ENCODE measurements around the gene C4A. TPM values are rescaled to one million over a fixed set of nuclear protein-coding genes. Genes with fewer than 3 reads are reported as not detected.
A peak's percentile ranks its signal among the peaks of the same experiment; 100 is the strongest.

The C4A gene
- polyA plus RNA-seq, 1 donor (not counting 4 experiments of a cell fraction or from before 2014, with no cell fraction given), result 1.2 TPM

GRCh38 chr6:31946370-31946885 lies 35.4 kb upstream of the C4A start:
- dilution Hi-C loops (cut with MboI; ENCODE audit: extremely low pct_ligation_motif_present, low sequenced_read_pairs), result no loop called here
- Histone ChIP-seq H3K36me3 (ENCODE audit: control insufficient read depth in 2 of 2, extremely low read depth in 1 of 2, insufficient read depth in 2 of 2, low read length in 2 of 2) (peaks cover 2 to 4% of the 10 kb centered on the region in 2 experiments), H3K27ac (ENCODE audit: control insufficient read depth, insufficient read depth, low read length) (no peak overlapping the region), H3K4me3 (ENCODE audit: control insufficient read depth in 2 of 3, extremely low read depth in 1 of 3, insufficient read depth in 2 of 3, low read depth in 1 of 3, low read length in 3 of 3) (no peak overlapping the region), H3K9me3 (ENCODE audit: control insufficient read depth, low read depth, low read length) (no peaks in the 10 kb centered on the region), H3K4me1 (ENCODE audit: control insufficient read depth, extremely low read depth, insufficient read depth, low read length) (peaks cover 21% of the 10 kb centered on the region), H3K4me2 (ENCODE audit: control insufficient read depth, extremely low read depth, insufficient read depth, low read depth, low read length) (peak overlapping the region; percentile 90), H3K9ac (ENCODE audit: control insufficient read depth, extremely low read depth, insufficient read depth, low read length) (no peak overlapping the region), H2AFZ (ENCODE audit: control insufficient read depth, low read length) (peak overlapping the region; percentile 94), H3K79me2 (ENCODE audit: control insufficient read depth, insufficient read depth, low read length) (no peaks in the 10 kb centered on the region), H3K27me3 (ENCODE audit: control insufficient read depth, extremely low read depth, insufficient read depth, low read length) (peaks cover 8% of the 10 kb centered on the region), H3K9me1 (ENCODE audit: control insufficient read depth, extremely low read depth, insufficient read depth, low read length) (no peaks in the 10 kb centered on the region), H4K20me1 (ENCODE audit: control insufficient read depth, extremely low read depth, insufficient read depth, low read length) (no peaks in the 10 kb centered on the region)
- TF ChIP-seq, protein P1, sequence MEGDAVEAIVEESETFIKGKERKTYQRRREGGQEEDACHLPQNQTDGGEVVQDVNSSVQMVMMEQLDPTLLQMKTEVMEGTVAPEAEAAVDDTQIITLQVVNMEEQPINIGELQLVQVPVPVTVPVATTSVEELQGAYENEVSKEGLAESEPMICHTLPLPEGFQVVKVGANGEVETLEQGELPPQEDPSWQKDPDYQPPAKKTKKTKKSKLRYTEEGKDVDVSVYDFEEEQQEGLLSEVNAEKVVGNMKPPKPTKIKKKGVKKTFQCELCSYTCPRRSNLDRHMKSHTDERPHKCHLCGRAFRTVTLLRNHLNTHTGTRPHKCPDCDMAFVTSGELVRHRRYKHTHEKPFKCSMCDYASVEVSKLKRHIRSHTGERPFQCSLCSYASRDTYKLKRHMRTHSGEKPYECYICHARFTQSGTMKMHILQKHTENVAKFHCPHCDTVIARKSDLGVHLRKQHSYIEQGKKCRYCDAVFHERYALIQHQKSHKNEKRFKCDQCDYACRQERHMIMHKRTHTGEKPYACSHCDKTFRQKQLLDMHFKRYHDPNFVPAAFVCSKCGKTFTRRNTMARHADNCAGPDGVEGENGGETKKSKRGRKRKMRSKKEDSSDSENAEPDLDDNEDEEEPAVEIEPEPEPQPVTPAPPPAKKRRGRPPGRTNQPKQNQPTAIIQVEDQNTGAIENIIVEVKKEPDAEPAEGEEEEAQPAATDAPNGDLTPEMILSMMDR (optimal IDR thresholded peaks at IDR 0.05 in 1 of 3, IDR thresholded peaks at IDR 0.05 in 1 of 3, conservative IDR thresholded peaks at IDR 0.05 in 1 of 3; ENCODE audit: extremely low read depth in 1 of 3, insufficient read depth in 2 of 3, low read length in 3 of 3), result no peak
- TF ChIP-seq EZH2 (IDR thresholded peaks at IDR 0.05; ENCODE audit: low read length), result no peak
- no peak for DNase-seq (ENCODE audit: low read depth, low spot score)
- no peak for FAIRE-seq

DNA sequence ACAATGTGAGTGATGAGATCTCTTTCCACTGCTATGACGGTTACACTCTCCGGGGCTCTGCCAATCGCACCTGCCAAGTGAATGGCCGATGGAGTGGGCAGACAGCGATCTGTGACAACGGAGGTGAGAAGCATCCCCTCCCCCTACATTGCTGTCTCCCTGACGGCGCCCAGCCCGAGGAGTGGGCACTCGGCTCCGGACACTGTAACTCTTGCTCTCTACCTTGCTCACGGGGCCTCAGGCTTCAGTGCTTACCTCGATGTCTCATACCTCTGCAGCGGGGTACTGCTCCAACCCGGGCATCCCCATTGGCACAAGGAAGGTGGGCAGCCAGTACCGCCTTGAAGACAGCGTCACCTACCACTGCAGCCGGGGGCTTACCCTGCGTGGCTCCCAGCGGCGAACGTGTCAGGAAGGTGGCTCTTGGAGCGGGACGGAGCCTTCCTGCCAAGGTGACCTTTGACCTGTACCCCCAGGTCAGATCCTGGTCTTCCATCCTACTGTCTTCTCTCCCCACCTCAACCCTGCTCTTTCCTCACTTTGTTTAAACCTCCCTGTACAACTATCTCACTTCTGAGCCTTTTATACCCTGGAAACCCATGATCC lies 34.7 kb upstream of the C4A start:
- FAIRE-seq (no peak), DNase-seq (ENCODE audit: low read depth, low spot score) (no peak)
- Histone ChIP-seq H3K9me3 (ENCODE audit: control insufficient read depth, low read depth, low read length) (no peaks in the 10 kb centered on the region), H3K36me3 (ENCODE audit: control insufficient read depth in 2 of 2, extremely low read depth in 1 of 2, insufficient read depth in 2 of 2, low read length in 2 of 2) (peaks cover 8 to 9% of the 10 kb centered on the region in 2 experiments), H3K9me1 (ENCODE audit: control insufficient read depth, extremely low read depth, insufficient read depth, low read length) (no peaks in the 10 kb centered on the region), H2AFZ (ENCODE audit: control insufficient read depth, low read length) (no peak overlapping the region), H4K20me1 (ENCODE audit: control insufficient read depth, extremely low read depth, insufficient read depth, low read length) (no peaks in the 10 kb centered on the region), H3K4me1 (ENCODE audit: control insufficient read depth, extremely low read depth, insufficient read depth, low read length) (peaks cover 21% of the 10 kb centered on the region), H3K27me3 (ENCODE audit: control insufficient read depth, extremely low read depth, insufficient read depth, low read length) (peaks cover 8% of the 10 kb centered on the region), H3K9ac (ENCODE audit: control insufficient read depth, extremely low read depth, insufficient read depth, low read length) (no peak overlapping the region), H3K4me3 (ENCODE audit: control insufficient read depth in 2 of 3, extremely low read depth in 1 of 3, insufficient read depth in 2 of 3, low read depth in 1 of 3, low read length in 3 of 3) (no peak overlapping the region), H3K79me2 (ENCODE audit: control insufficient read depth, insufficient read depth, low read length) (no peaks in the 10 kb centered on the region), H3K27ac (ENCODE audit: control insufficient read depth, insufficient read depth, low read length) (no peak overlapping the region), H3K4me2 (ENCODE audit: control insufficient read depth, extremely low read depth, insufficient read depth, low read depth, low read length) (no peak overlapping the region)
- dilution Hi-C loops (cut with MboI; ENCODE audit: extremely low pct_ligation_motif_present, low sequenced_read_pairs), result no loop called here
- no peak for TF ChIP-seq EZH2 (IDR thresholded peaks at IDR 0.05; ENCODE audit: low read length)
- TF ChIP-seq, protein P1 (optimal IDR thresholded peaks at IDR 0.05 in 1 of 3, IDR thresholded peaks at IDR 0.05 in 1 of 3, conservative IDR thresholded peaks at IDR 0.05 in 1 of 3; ENCODE audit: extremely low read depth in 1 of 3, insufficient read depth in 2 of 3, low read length in 3 of 3), result no peak
